ENCODE measurements around the gene SETMAR. TPM values are rescaled to one million over a fixed set of nuclear protein-coding genes. Genes with fewer than 3 reads are reported as not detected.
"Not testable (repeated sequence)": the region's sequence is repeated elsewhere in the genome, so short reads cannot be mapped to it uniquely, and the experiment has no call there.

SETMAR gene
- total and polyA plus RNA-seq, 2 donors (not counting 1 experiment from before 2014, with no cell fraction given): 4.2 to 7.6 TPM

GRCh38 chr3:4297486-4297885 is 5.7 kb upstream of the SETMAR start:
- H3K36me3 ChIP-seq (replicated peaks in 1 of 2; ENCODE audit: control extremely low read depth in 1 of 2, control insufficient read depth in 1 of 2, extremely low read depth in 1 of 2, insufficient read depth in 2 of 2, low read length in 1 of 2): no peaks in the 10 kb centered on the region
- no peaks in the 10 kb centered on the region for H4K20me1 ChIP-seq (ENCODE audit: control insufficient read depth, insufficient read depth, low read length, poor library complexity, severe bottlenecking)
- no peak overlapping the region for H3K4me3 ChIP-seq (ENCODE audit: control extremely low read depth in 1 of 5, extremely low read depth in 1 of 5, insufficient read depth in 1 of 5, low read depth in 2 of 5, low read length in 4 of 5)
- no peak overlapping the region for H2AFZ ChIP-seq (ENCODE audit: insufficient read depth, low read depth, low read length, poor library complexity, severe bottlenecking)
- H3K4me3 Mint-ChIP-seq: no peak overlapping the region
- no peaks in the 10 kb centered on the region for H3K27me3 Mint-ChIP-seq
- ATAC-seq (ENCODE audit: low read depth) (no peak), DNase-seq (no peak)
- no peak overlapping the region for H3K4me2 ChIP-seq (replicated peaks; ENCODE audit: low read depth, low read length, poor library complexity, severe bottlenecking)
- H3K79me2 ChIP-seq (ENCODE audit: control insufficient read depth, insufficient read depth, low read length): no peaks in the 10 kb centered on the region
- H3K9ac ChIP-seq (ENCODE audit: low read length): no peak overlapping the region
- POLR2A ChIA-PET: no interaction called here
- intact Hi-C loops (cut with micrococcal nuclease): no loop called here
- TF ChIP-seq CTCF (IDR thresholded peaks at IDR 0.05) (no peak), EZH2 (IDR thresholded peaks at IDR 0.05; ENCODE audit: borderline replicate concordance, insufficient read depth, low read depth, low read length, poor library complexity, severe bottlenecking) (no peak)
- no CpG with 5 or more reads among the region's 2 CpGs for WGBS (ENCODE audit: insufficient coverage)
- H3K27ac Mint-ChIP-seq: no peak overlapping the region
- no peaks in the 10 kb centered on the region for H3K4me1 ChIP-seq (ENCODE audit: control insufficient read depth in 2 of 2, insufficient read depth in 2 of 2, low read length in 2 of 2)
- no peaks in the 10 kb centered on the region for H3K27me3 ChIP-seq (replicated peaks in 1 of 4; ENCODE audit: control extremely low read depth in 1 of 4, control insufficient read depth in 3 of 4, insufficient read depth in 4 of 4, low read length in 3 of 4)
- H3K27ac ChIP-seq (ENCODE audit: low read length in 2 of 2): no peak overlapping the region
- H3K9me3 ChIP-seq (ENCODE audit: control extremely low read depth in 1 of 3, control insufficient read depth in 2 of 3, insufficient read depth in 1 of 3, low read length in 2 of 3): no peaks in the 10 kb centered on the region
- no peaks in the 10 kb centered on the region for H3K9me3 Mint-ChIP-seq (ENCODE audit: insufficient read depth)
- no peaks in the 10 kb centered on the region for H3K4me1 Mint-ChIP-seq
- CTCF ChIA-PET: interaction anchor here (0.9 to 18.6 kb wide), 6 partner anchors 9 to 1097 kb away, joined by 3 to 348 read pairs (median 3); no protein-coding TSS in a partner anchor

GRCh38 chr3:4302747-4303146 is 422 bp upstream of the SETMAR start:
- Histone ChIP-seq H2AFZ (ENCODE audit: insufficient read depth, low read depth, low read length, poor library complexity, severe bottlenecking) (peak overlapping the region; percentile 86), H3K9ac (ENCODE audit: low read length) (peak overlapping the region; percentile 85), H3K9me3 (ENCODE audit: control extremely low read depth in 1 of 3, control insufficient read depth in 2 of 3, insufficient read depth in 1 of 3, low read length in 2 of 3) (peaks cover 0 to 4% (median 0%) of the 10 kb centered on the region in 3 donors), H3K27me3 (replicated peaks in 1 of 4; ENCODE audit: control extremely low read depth in 1 of 4, control insufficient read depth in 3 of 4, insufficient read depth in 4 of 4, low read length in 3 of 4) (no peaks in the 10 kb centered on the region), H3K36me3 (replicated peaks in 1 of 2; ENCODE audit: control extremely low read depth in 1 of 2, control insufficient read depth in 1 of 2, extremely low read depth in 1 of 2, insufficient read depth in 2 of 2, low read length in 1 of 2) (no peaks in the 10 kb centered on the region), H3K4me1 (ENCODE audit: control insufficient read depth in 2 of 2, insufficient read depth in 2 of 2, low read length in 2 of 2) (peaks cover 0 to 12% of the 10 kb centered on the region in 2 donors), H3K27ac (ENCODE audit: low read length in 2 of 2) (peak overlapping the region; percentile 64 to 79), H3K4me3 (ENCODE audit: control extremely low read depth in 1 of 5, extremely low read depth in 1 of 5, insufficient read depth in 1 of 5, low read depth in 2 of 5, low read length in 4 of 5) (peak overlapping the region in 4 of 5 experiments; percentile 62 to 88 (median 86)), H4K20me1 (ENCODE audit: control insufficient read depth, insufficient read depth, low read length, poor library complexity, severe bottlenecking) (no peaks in the 10 kb centered on the region), H3K79me2 (ENCODE audit: control insufficient read depth, insufficient read depth, low read length) (peaks cover 14% of the 10 kb centered on the region), H3K4me2 (replicated peaks; ENCODE audit: low read depth, low read length, poor library complexity, severe bottlenecking) (peak overlapping the region; percentile 75)
- WGBS (ENCODE audit: insufficient coverage): 89% methylated on average over 7 of the region's 11 CpGs
- no peaks in the 10 kb centered on the region for H3K27me3 Mint-ChIP-seq
- DNase-seq (no peak), ATAC-seq (ENCODE audit: low read depth) (no peak)
- CTCF ChIA-PET: interaction anchor here (0.6 kb wide), 1 partner anchor 1127 kb away, joined by 5 read pairs; no protein-coding TSS in a partner anchor
- peak overlapping the region; percentile 99 for H3K27ac Mint-ChIP-seq
- POLR2A ChIA-PET: no interaction called here
- intact Hi-C loops (cut with micrococcal nuclease): loop anchor here (1.0 to 5.0 kb wide), 4 partner anchors 191 to 1176 kb away; partner anchors contain the start of genes CRBN, EDEM1, ITPR1 and TRNT1
- peaks cover 16% of the 10 kb centered on the region for H3K4me1 Mint-ChIP-seq
- H3K4me3 Mint-ChIP-seq: peak overlapping the region; percentile 100
- H3K9me3 Mint-ChIP-seq (ENCODE audit: insufficient read depth): no peaks in the 10 kb centered on the region
- TF ChIP-seq EZH2 (IDR thresholded peaks at IDR 0.05; ENCODE audit: borderline replicate concordance, insufficient read depth, low read depth, low read length, poor library complexity, severe bottlenecking): no peak
- no peak for TF ChIP-seq CTCF (IDR thresholded peaks at IDR 0.05)

- H3K9me3 Mint-ChIP-seq (ENCODE audit: insufficient read depth); intact Hi-C loops (cut with micrococcal nuclease); H3K27me3 ChIP-seq (replicated peaks in 1 of 4; ENCODE audit: control extremely low read depth in 1 of 4, control insufficient read depth in 3 of 4, insufficient read depth in 4 of 4, low read length in 3 of 4); POLR2A ChIA-PET; H3K4me2 ChIP-seq (replicated peaks; ENCODE audit: low read depth, low read length, poor library complexity, severe bottlenecking); H3K9me3 ChIP-seq (ENCODE audit: control extremely low read depth in 1 of 3, control insufficient read depth in 2 of 3, insufficient read depth in 1 of 3, low read length in 2 of 3); H3K9ac ChIP-seq (ENCODE audit: low read length); H3K27me3 Mint-ChIP-seq; H3K36me3 ChIP-seq (replicated peaks in 1 of 2; ENCODE audit: control extremely low read depth in 1 of 2, control insufficient read depth in 1 of 2, extremely low read depth in 1 of 2, insufficient read depth in 2 of 2, low read length in 1 of 2); ATAC-seq (ENCODE audit: low read depth); DNase-seq; H3K27ac Mint-ChIP-seq; H4K20me1 ChIP-seq (ENCODE audit: control insufficient read depth, insufficient read depth, low read length, poor library complexity, severe bottlenecking); H3K4me3 ChIP-seq (ENCODE audit: control extremely low read depth in 1 of 5, extremely low read depth in 1 of 5, insufficient read depth in 1 of 5, low read depth in 2 of 5, low read length in 4 of 5); H3K27ac ChIP-seq (ENCODE audit: low read length in 2 of 2); H2AFZ ChIP-seq (ENCODE audit: insufficient read depth, low read depth, low read length, poor library complexity, severe bottlenecking); H3K4me3 Mint-ChIP-seq: not testable (repeated sequence)
- peaks cover 16% of the 10 kb centered on the region for H3K4me1 Mint-ChIP-seq
- Histone ChIP-seq H3K4me1 (ENCODE audit: control insufficient read depth in 2 of 2, insufficient read depth in 2 of 2, low read length in 2 of 2) (peaks cover 0 to 12% of the 10 kb centered on the region in 2 donors), H3K79me2 (ENCODE audit: control insufficient read depth, insufficient read depth, low read length) (peaks cover 14% of the 10 kb centered on the region)
- WGBS (ENCODE audit: insufficient coverage): 84% methylated on average over 3 of the region's 7 CpGs
- CTCF ChIA-PET: interaction anchor here (0.7 kb wide), 1 partner anchor 1105 kb away, joined by 3 read pairs; no protein-coding TSS in a partner anchor
Measured at GRCh38 chr3:4305210-4305609, 2.0 kb downstream of the SETMAR start.
